PC-3 (cell line): ENCODE data around the gene EGF. TPM values are rescaled to one million over a fixed set of nuclear protein-coding genes. Genes with fewer than 3 reads are reported as not detected.

Experiments used
- ATAC-seq: fragments of 200-7000 bp; cut with Tn5 transposase; 2 replicates; pipeline ENCODE4 v1.9.1; 2020; ENCODE audit warnings: mild to moderate bottlenecking, moderate library complexity
- BruUV-seq: library from RNA; stranded (reverse); fragments of 400-500 nt; replicated peaks from 2 replicates; lab custom pipeline; 2021; lab: Mats Ljungman, UMichigan
- CTCF ChIA-PET: fragments of 300-600 bp; sonication (Branson Sonifier 250); formaldehyde crosslinking; loops from one replicate; lab custom pipeline; 2022; ENCODE audit warnings: antibody characterized with exemption; lab: Charles Lee
- POLR2A ChIA-PET: fragments of 300-600 bp; sonication (Branson Sonifier 250); formaldehyde crosslinking; loops from one replicate; lab custom pipeline; 2022; ENCODE audit warnings: antibody characterized with exemption; ENCODE audit not compliant: unreplicated experiment; lab: Charles Lee
- DNase-seq: peaks from one replicate; pipeline ENCODE4 v3.0.0-alpha.2; 2015
- H2AFZ ChIP-seq: fragments of 300-600 bp; sonication (generic); 2 replicates; pipeline ENCODE4 v1.6.0; 2016; ENCODE audit warnings: antibody characterized with exemption, low read length
- H3F3A ChIP-seq: fragments of 300-600 bp; sonication (generic); one replicate; pipeline ENCODE4 v1.6.0; 2017; ENCODE audit warnings: antibody characterized with exemption, low read length, control low read depth, mild to moderate bottlenecking; ENCODE audit not compliant: unreplicated experiment
- H3K27ac ChIP-seq: fragments of 300-600 bp; sonication (generic); 2 replicates; pipeline ENCODE4 v1.5.1; 2016; ENCODE audit warnings: mild to moderate bottlenecking, low read length
- H3K27me3 ChIP-seq: fragments of 300-600 bp; sonication (generic); 2 replicates; pipeline ENCODE4 v1.6.1; 2016; ENCODE audit warnings: low read length, mixed read lengths
- H3K36me3 ChIP-seq: fragments of 300-600 bp; sonication (generic); 2 replicates; pipeline ENCODE4 v1.6.1; 2016; ENCODE audit warnings: low read depth, mixed run types, low read length, mixed read lengths
- H3K4me1 ChIP-seq: fragments of 300-600 bp; sonication (generic); 2 replicates; pipeline ENCODE4 v1.5.1; 2016; ENCODE audit warnings: low read length; ENCODE audit not compliant: insufficient read depth
- H3K4me2 ChIP-seq: fragments of 300-600 bp; sonication (generic); 2 replicates; pipeline ENCODE4 v1.6.0; 2016; ENCODE audit warnings: low read length
- H3K4me3 ChIP-seq: fragments of 300-600 bp; sonication (generic); 2 replicates; pipeline ENCODE4 v1.5.1; 2016; ENCODE audit warnings: mild to moderate bottlenecking, low read length, mixed read lengths
- H3K79me2 ChIP-seq: fragments of 300-600 bp; sonication (generic); 2 replicates; pipeline ENCODE4 v1.6.1; 2017; ENCODE audit warnings: low read length, mixed read lengths
- H3K9ac ChIP-seq: fragments of 300-600 bp; sonication (generic); 2 replicates; pipeline ENCODE4 v1.6.0; 2016; ENCODE audit warnings: mild to moderate bottlenecking, low read length
- H3K9me2 ChIP-seq: fragments of 300-600 bp; sonication (generic); replicated peaks from 2 replicates; pipeline ENCODE4 v1.6.1; 2016; ENCODE audit warnings: mixed run types, low read length, mixed read lengths
- H3K9me3 ChIP-seq: fragments of 300-600 bp; sonication (generic); 2 replicates; pipeline ENCODE4 v1.6.1; 2016; ENCODE audit warnings: low read length, mixed read lengths
- H4K20me1 ChIP-seq: fragments of 300-600 bp; sonication (generic); 2 replicates; pipeline ENCODE4 v1.6.1; 2016; ENCODE audit warnings: low read length, mixed read lengths
- EZH2 ChIP-seq: fragments of 300-600 bp; sonication (generic); IDR thresholded peaks from one replicate; pipeline ENCODE4 v1.6.1; 2017; ENCODE audit warnings: antibody characterized with exemption, mild to moderate bottlenecking, low read length; ENCODE audit not compliant: unreplicated experiment
- EZH2phosphoT487 ChIP-seq: fragments of 300-600 bp; sonication (generic); IDR thresholded peaks from 2 replicates; pipeline ENCODE4 v1.6.1; 2018; ENCODE audit warnings: mild to moderate bottlenecking, antibody characterized with exemption, low read length, borderline replicate concordance
- intact Hi-C: fragments of 100-400 bp; cut with micrococcal nuclease; formaldehyde crosslinking; loops from 2 replicates; pipeline ENCODE4 v1.9.0; 2023
- total RNA-seq: library from RNA; depleted of rRNA; stranded (reverse); fragments of >200 nt; gene quantifications from 2 replicates; pipeline ENCODE4 v1.2.3, GENCODE V29; 2014
- TF ChIP-seq, protein P1 (sequence below): fragments of 300-600 bp; sonication (generic); conservative IDR thresholded peaks from 2 replicates; pipeline ENCODE4 v1.5.1; 2017; ENCODE audit warnings: antibody characterized with exemption, low read depth, mild to moderate bottlenecking, low read length

The EGF gene
- total RNA-seq, 1 experiment from 2014 or later, result 6.1 TPM

- no peaks in the 10 kb centered on the region for H3K9me2 ChIP-seq
- H2AFZ ChIP-seq, result no peak overlapping the region
- H3F3A ChIP-seq, result no peaks in the 10 kb centered on the region
- no peak overlapping the region for H3K4me2 ChIP-seq
- H3K27me3 ChIP-seq, result no peaks in the 10 kb centered on the region
- POLR2A ChIA-PET, result no interaction called here
- H3K79me2 ChIP-seq, result no peaks in the 10 kb centered on the region
- no peak overlapping the region for H3K9ac ChIP-seq
- H3K4me1 ChIP-seq, result peaks cover 9% of the 10 kb centered on the region
- H4K20me1 ChIP-seq, result no peaks in the 10 kb centered on the region
- ATAC-seq (no peak), DNase-seq (no peak)
- TF ChIP-seq, protein P1, sequence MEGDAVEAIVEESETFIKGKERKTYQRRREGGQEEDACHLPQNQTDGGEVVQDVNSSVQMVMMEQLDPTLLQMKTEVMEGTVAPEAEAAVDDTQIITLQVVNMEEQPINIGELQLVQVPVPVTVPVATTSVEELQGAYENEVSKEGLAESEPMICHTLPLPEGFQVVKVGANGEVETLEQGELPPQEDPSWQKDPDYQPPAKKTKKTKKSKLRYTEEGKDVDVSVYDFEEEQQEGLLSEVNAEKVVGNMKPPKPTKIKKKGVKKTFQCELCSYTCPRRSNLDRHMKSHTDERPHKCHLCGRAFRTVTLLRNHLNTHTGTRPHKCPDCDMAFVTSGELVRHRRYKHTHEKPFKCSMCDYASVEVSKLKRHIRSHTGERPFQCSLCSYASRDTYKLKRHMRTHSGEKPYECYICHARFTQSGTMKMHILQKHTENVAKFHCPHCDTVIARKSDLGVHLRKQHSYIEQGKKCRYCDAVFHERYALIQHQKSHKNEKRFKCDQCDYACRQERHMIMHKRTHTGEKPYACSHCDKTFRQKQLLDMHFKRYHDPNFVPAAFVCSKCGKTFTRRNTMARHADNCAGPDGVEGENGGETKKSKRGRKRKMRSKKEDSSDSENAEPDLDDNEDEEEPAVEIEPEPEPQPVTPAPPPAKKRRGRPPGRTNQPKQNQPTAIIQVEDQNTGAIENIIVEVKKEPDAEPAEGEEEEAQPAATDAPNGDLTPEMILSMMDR, result no peak
- TF ChIP-seq EZH2 (no peak), EZH2phosphoT487 (no peak)
- intact Hi-C loops, result no loop called here
- no peaks in the 10 kb centered on the region for H3K36me3 ChIP-seq
- BruUV-seq, result no TSS peak
- H3K9me3 ChIP-seq, result no peaks in the 10 kb centered on the region
- no peak overlapping the region for H3K4me3 ChIP-seq
- no peak overlapping the region for H3K27ac ChIP-seq
- CTCF ChIA-PET, result no interaction called here
Observed at GRCh38 chr4:110042545-110043517, 130.1 kb downstream of the EGF start.

GRCh38 chr4:110046588-110047049, 133.9 kb downstream of the EGF start:
- Histone ChIP-seq H3K4me1 (peaks cover 12% of the 10 kb centered on the region), H3K9me3 (no peaks in the 10 kb centered on the region), H3F3A (no peaks in the 10 kb centered on the region), H3K9me2 (no peaks in the 10 kb centered on the region), H3K27ac (no peak overlapping the region), H3K27me3 (no peaks in the 10 kb centered on the region), H3K36me3 (no peaks in the 10 kb centered on the region), H3K4me2 (no peak overlapping the region), H3K4me3 (no peak overlapping the region), H3K79me2 (no peaks in the 10 kb centered on the region), H3K9ac (no peak overlapping the region), H2AFZ (no peak overlapping the region), H4K20me1 (no peaks in the 10 kb centered on the region)
- ATAC-seq, result peak; percentile 71
- ChIA-PET CTCF (interaction anchor here (0.5 kb wide), 1 partner anchor 227 kb away, joined by 6 read pairs; no protein-coding TSS in a partner anchor), POLR2A (no interaction called here)
- intact Hi-C loops, result no loop called here
- no TSS peak for BruUV-seq
- peak; percentile 48 for DNase-seq
- TF ChIP-seq, protein P1, result no peak
- TF ChIP-seq EZH2 (no peak), EZH2phosphoT487 (no peak)
